ENCODE results near the gene UBE3C. TPM values are rescaled to one million over a fixed set of nuclear protein-coding genes. Genes with fewer than 3 reads are reported as not detected.

Gene UBE3C
- total RNA-seq, 1 experiment from 2014 or later, result 87.6 TPM

DNA sequence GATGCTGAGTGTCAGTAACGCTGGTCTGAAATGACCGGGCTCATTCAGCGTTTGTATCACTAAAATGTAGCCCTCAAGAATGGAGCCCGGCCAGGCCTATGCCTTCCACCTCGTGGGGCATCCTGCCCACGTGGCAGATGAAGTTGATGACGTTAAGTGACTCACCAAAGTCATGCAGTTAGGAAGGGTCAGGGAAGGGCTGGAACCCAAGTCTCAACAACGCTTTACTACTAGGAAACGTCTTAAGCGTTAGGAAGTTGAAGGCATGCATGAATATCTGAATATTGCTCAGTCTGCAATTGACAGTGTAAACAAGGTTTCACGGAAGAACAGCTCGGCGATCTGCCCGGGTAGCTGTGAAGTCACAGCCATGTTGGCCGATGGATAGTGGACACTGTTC, 14.0 kb upstream of the UBE3C start:
- Histone ChIP-seq H3K27me3 (ENCODE audit: control insufficient read depth, insufficient read depth, low read length) (peaks cover 5% of the 10 kb centered on the region; the same call in 1 of the 2 replicates), H3K4me1 (ENCODE audit: control insufficient read depth, insufficient read depth, low read length) (no peaks in the 10 kb centered on the region), H3K36me3 (ENCODE audit: control insufficient read depth, insufficient read depth, low read length) (no peaks in the 10 kb centered on the region), H3K9me3 (ENCODE audit: control insufficient read depth, insufficient read depth, low read depth, low read length) (no peaks in the 10 kb centered on the region), H3K27ac (ENCODE audit: low read length) (no peak overlapping the region), H3K4me3 (ENCODE audit: low read depth in 2 of 2, low read length in 2 of 2) (no peak overlapping the region)
- DNase-seq (ENCODE audit: low read depth, low spot score), result no peak
- in situ Hi-C loops (cut with HindIII; ENCODE audit: low pct_unique_long_range_greater_than_20kb, low sequenced_read_pairs) (no loop called here), intact Hi-C loops (cut with micrococcal nuclease; ENCODE audit: unreplicated experiment) (no loop called here)
- ChIA-PET CTCF (no interaction called here), POLR2A (interaction anchor here (0.6 kb wide), 1 partner anchor 594 kb away, joined by 3 read pairs; no protein-coding TSS in a partner anchor)
- no peak for TF ChIP-seq TCF7L2 (IDR thresholded peaks at IDR 0.05; ENCODE audit: low read depth, low read length)
- TF ChIP-seq, protein P1, sequence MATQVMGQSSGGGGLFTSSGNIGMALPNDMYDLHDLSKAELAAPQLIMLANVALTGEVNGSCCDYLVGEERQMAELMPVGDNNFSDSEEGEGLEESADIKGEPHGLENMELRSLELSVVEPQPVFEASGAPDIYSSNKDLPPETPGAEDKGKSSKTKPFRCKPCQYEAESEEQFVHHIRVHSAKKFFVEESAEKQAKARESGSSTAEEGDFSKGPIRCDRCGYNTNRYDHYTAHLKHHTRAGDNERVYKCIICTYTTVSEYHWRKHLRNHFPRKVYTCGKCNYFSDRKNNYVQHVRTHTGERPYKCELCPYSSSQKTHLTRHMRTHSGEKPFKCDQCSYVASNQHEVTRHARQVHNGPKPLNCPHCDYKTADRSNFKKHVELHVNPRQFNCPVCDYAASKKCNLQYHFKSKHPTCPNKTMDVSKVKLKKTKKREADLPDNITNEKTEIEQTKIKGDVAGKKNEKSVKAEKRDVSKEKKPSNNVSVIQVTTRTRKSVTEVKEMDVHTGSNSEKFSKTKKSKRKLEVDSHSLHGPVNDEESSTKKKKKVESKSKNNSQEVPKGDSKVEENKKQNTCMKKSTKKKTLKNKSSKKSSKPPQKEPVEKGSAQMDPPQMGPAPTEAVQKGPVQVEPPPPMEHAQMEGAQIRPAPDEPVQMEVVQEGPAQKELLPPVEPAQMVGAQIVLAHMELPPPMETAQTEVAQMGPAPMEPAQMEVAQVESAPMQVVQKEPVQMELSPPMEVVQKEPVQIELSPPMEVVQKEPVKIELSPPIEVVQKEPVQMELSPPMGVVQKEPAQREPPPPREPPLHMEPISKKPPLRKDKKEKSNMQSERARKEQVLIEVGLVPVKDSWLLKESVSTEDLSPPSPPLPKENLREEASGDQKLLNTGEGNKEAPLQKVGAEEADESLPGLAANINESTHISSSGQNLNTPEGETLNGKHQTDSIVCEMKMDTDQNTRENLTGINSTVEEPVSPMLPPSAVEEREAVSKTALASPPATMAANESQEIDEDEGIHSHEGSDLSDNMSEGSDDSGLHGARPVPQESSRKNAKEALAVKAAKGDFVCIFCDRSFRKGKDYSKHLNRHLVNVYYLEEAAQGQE (IDR thresholded peaks at IDR 0.05; ENCODE audit: insufficient read depth in 1 of 2, low read depth in 2 of 2, low read length in 1 of 2), result no peak
- TF ChIP-seq SIN3A (IDR thresholded peaks at IDR 0.05; ENCODE audit: borderline replicate concordance, insufficient read depth, low read depth, low read length), result no peak
- TF ChIP-seq CTCF (IDR thresholded peaks at IDR 0.05), result no peak
- TF ChIP-seq POLR2AphosphoS5 (IDR thresholded peaks at IDR 0.05; ENCODE audit: low read depth, low read length), result no peak
- ATAC-seq, result no peak
- BruUV-seq (replicated peaks), result no TSS peak

DNA sequence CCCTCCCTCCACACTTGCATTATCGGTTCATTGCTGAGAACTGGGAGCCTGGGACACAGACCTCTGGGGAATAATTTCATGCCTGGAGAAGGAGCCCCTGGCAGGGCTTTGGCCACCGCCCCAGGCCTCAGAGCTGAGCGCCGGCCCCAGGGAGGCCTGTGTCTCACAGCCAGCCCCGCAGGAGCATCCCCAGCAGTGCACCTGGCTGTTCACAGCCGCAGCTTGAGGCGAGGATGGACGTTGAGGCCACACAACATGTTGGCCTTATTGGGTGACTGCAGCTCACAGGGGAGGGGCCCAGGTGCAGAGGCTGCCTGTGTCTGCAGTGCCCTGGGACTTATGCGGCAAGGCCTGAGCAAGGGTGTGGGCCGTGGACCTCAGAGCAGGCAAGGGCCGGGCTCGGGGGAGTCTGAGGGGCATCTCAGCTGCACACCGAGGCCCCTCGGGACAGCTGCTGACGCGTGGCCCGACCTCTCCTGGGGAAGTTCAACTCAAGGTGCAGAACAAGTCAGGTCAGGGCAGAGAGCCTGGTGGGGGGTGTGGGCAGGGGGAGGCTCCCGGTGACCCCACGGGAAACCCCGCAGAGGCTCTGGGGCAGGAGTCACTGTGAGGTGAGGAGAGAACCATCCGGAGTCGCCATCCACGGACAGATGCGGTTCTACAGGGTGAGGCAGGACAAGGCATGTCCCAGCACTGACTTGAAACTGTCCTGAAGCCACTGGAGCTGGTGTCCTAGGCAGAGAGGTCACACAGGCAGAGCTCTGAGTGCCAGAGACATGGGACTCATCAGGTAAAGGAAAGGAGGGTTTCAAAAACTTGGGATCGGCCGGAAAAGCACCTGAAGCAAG, 13.1 kb upstream of the UBE3C start:
- Histone ChIP-seq H3K4me3 (ENCODE audit: low read depth in 2 of 2, low read length in 2 of 2) (no peak overlapping the region), H3K36me3 (ENCODE audit: control insufficient read depth, insufficient read depth, low read length) (no peaks in the 10 kb centered on the region), H3K27me3 (ENCODE audit: control insufficient read depth, insufficient read depth, low read length) (peaks cover 7% of the 10 kb centered on the region; the same call in 1 of the 2 replicates), H3K27ac (ENCODE audit: low read length) (no peak overlapping the region), H3K4me1 (ENCODE audit: control insufficient read depth, insufficient read depth, low read length) (no peaks in the 10 kb centered on the region), H3K9me3 (ENCODE audit: control insufficient read depth, insufficient read depth, low read depth, low read length) (no peaks in the 10 kb centered on the region)
- no TSS peak for BruUV-seq (replicated peaks)
- in situ Hi-C loops (cut with HindIII; ENCODE audit: low pct_unique_long_range_greater_than_20kb, low sequenced_read_pairs) (no loop called here), intact Hi-C loops (cut with micrococcal nuclease; ENCODE audit: unreplicated experiment) (no loop called here)
- TF ChIP-seq, protein P1 (IDR thresholded peaks at IDR 0.05; ENCODE audit: insufficient read depth in 1 of 2, low read depth in 2 of 2, low read length in 1 of 2), result no peak
- TF ChIP-seq CTCF (IDR thresholded peaks at IDR 0.05), result no peak
- no peak for TF ChIP-seq TCF7L2 (IDR thresholded peaks at IDR 0.05; ENCODE audit: low read depth, low read length)
- TF ChIP-seq POLR2AphosphoS5 (IDR thresholded peaks at IDR 0.05; ENCODE audit: low read depth, low read length), result no peak
- TF ChIP-seq SIN3A (IDR thresholded peaks at IDR 0.05; ENCODE audit: borderline replicate concordance, insufficient read depth, low read depth, low read length), result no peak
- POLR2A ChIA-PET, result no interaction called here
- CTCF ChIA-PET, result no interaction called here
- no peak for DNase-seq (ENCODE audit: low read depth, low spot score)
- ATAC-seq, result no peak; the same call in 1 of the 2 replicates

All from Panc1 (cell line).